Cardiac septum (tissue), 1 donor: ENCODE measurements around the gene MRTFA. TPM values are rescaled to one million over a fixed set of nuclear protein-coding genes. Genes with fewer than 3 reads are reported as not detected.
"Not testable (repeated sequence)": the region's sequence is repeated elsewhere in the genome, so short reads cannot be mapped to it uniquely, and the experiment has no call there.

Source experiments
- DNase-seq: peaks from one replicate; pipeline ENCODE4 v3.0.0-alpha.2; 2020; ENCODE audit warnings: low spot score
- intact Hi-C: fragments of 100-400 bp; cut with DNase I; formaldehyde crosslinking; loops from one replicate; pipeline ENCODE4 v1.14.0; 2022
- total RNA-seq: library from RNA; stranded (reverse); fragmentation: NEBNext Ultra II Directional; extraction: Animal tissue kit (Norgen Biotek cat#: 25700); gene quantifications from one replicate; pipeline ENCODE4 v1.2.1, GENCODE V29; 2021
- donor health status: DM: no; HTN: no; CAD: no.

MRTFA gene
- total RNA-seq, 1 donor from 2014 or later: 24.3 TPM

GRCh38 chr22:40665312-40665711, 28.8 kb upstream of the MRTFA start:
- intact Hi-C loops: loop anchor here (5.0 kb wide), 1 partner anchor 47 kb away; no protein-coding TSS in a partner anchor
- DNase-seq: peak; percentile 90

DNA sequence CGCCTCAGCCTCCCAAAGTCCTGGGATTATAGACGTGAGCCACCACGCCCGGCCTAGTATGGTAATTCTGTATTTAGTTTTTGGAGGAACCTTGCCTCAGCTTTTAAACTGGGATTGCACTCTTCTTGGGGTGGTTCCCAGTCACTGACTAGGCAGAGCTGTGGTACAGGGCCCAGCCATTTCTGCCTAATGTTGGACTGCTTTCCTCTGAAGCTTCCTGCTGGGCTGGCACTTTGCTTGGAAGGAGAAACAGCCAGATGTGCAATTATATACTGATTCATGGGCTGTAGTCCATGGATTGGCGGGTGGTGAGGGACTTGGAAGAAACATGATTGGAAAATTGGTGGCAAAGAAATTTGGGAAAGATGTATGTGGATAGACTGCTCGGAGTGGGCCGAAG, 25.2 kb upstream of the MRTFA start:
- DNase-seq: no peak
- intact Hi-C loops: no loop called here

DNA sequence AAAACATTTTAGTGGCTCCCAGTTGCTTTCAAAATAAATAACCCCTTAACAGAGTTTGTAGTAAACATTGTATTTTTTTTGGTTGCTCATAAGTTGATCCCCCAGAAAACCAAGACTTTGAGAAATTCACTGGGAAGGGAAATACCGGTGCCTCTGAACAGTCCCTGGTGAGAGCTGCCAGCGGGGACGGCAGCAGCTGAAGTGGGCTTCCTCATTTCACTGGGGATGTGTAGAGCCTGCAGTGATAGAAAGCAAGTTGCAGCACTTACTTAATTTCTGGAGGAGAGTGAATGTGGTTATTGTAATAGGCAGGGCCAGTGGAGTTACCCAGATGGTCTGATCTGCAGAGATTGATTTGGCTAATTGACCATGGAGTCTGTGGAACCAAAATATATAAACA, 24.2 kb upstream of the MRTFA start:
- no peak for DNase-seq

DNA sequence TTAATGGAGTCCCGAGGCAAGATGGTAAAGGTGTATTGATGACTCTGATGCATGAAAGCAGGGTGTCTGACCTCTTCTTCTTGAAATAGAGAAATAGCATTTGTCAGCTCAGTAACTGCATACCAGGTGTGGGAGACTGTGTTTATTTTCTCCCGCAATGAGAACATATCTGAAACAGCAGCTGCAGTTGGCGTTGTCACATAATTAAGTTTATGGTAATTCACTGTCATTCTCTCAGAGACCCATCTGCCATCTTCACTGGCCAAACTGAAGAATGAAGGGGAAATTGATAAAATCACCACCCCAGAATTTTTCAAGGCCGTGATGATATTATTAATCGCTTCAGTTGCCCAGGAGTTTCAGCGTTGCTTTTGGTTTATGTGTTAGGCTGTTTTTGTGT, 22.6 kb upstream of the MRTFA start:
- intact Hi-C loops: no loop called here
- no peak for DNase-seq

More for the DNA sequence above, 24.2 kb upstream of the MRTFA start:
- intact Hi-C loops: no loop called here

GRCh38 chr22:40656651-40657050, 20.1 kb upstream of the MRTFA start:
- DNase-seq, intact Hi-C loops: not testable (repeated sequence)

GRCh38 chr22:40655941-40656340, 19.4 kb upstream of the MRTFA start:
- DNase-seq, intact Hi-C loops: not testable (repeated sequence)

DNA sequence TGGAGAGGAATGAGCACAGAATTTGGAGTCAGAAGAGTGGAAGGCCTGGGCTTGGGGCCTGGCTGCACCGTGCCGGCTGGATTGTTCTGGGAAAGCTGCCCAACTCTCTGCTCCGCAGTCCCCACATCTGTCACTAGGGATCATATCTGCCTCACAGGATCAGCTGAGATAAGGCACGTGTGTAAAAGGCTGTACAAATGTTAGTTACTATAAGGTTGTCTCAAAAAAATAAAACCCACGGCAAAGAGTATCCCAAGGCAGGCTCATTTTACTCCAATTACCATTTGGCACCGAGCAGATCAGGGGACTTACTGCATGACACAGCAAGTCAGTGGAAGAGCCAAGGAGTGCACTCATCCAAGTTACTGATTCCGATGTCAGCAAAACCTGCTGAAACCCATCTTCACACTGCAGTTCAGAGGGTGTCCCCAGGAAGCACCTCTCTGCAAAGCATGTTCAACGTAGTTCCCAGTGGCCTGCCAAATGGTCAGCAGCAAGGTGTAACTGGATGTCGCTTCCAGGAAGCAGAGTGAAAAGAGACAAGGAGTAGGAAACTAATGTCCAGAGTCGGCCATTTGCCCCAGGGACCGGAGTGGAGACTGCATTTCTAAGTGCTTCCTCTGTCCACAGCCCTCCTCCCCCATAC, 18.1 kb upstream of the MRTFA start:
- DNase-seq: no peak
- intact Hi-C loops: no loop called here

DNA sequence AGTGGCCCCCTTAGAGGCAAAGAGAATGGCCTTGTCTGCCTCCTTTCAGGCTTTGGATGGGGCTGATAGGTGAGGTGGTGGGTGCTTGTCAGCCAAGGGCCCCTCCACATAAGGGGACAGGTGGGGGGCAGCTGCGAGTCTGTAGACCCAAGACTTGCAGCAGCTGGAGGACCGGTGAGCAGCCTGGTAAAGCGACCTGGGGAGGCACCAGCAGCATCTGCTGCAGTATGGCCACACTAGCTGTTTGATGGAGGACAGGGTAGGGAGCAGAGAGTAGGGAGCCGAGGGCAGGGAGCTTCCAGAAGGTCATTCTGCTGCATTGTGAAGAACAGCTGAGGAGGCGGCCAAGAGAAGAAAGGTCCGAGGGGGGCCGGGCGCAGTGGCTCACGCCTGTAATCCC, 16.8 kb upstream of the MRTFA start:
- no peak for DNase-seq
- intact Hi-C loops: no loop called here

- DNase-seq: peak; percentile 96
- intact Hi-C loops: no loop called here
Observed at GRCh38 chr22:40651563-40652501, 15.3 kb upstream of the MRTFA start.

DNA sequence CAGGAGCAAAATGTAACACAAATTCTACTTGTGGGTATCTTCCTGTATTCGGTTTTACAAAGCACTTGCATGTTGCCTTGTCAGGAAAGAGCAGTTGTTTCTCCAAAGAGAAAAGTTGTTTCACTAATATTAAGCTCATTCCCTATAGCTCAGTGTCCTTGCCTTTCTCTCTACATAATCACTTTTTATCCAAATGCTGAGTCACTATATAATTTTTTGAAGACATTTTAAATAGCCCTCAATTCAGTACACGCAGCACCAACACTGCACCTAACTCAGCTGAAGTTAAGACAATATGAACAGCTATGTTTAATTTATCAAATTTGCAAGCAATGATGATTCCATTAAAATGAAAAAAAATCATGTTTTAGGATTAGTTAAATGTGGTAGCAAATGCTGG, 14.5 kb upstream of the MRTFA start:
- intact Hi-C loops: no loop called here
- DNase-seq: no peak

GRCh38 chr22:40648386-40648785, 11.9 kb upstream of the MRTFA start:
- intact Hi-C loops: loop anchor here (5.0 to 10.0 kb wide), 2 partner anchors 96 to 604 kb away; no protein-coding TSS in a partner anchor
- DNase-seq: no peak

- intact Hi-C loops: loop anchor here (1.0 to 10.0 kb wide), 3 partner anchors 93 to 601 kb away; no protein-coding TSS in a partner anchor
- DNase-seq: no peak
Observed at GRCh38 chr22:40645579-40646197, 9.2 kb upstream of the MRTFA start.

GRCh38 chr22:40642316-40642715, 5.8 kb upstream of the MRTFA start:
- intact Hi-C loops: loop anchor here (10.0 kb wide), 1 partner anchor 598 kb away; no protein-coding TSS in a partner anchor
- DNase-seq: no peak

- intact Hi-C loops: loop anchor here (10.0 kb wide), 1 partner anchor 596 kb away; no protein-coding TSS in a partner anchor
- DNase-seq: no peak
Observed at GRCh38 chr22:40641269-40641668, 4.8 kb upstream of the MRTFA start.

- DNase-seq: no peak
- intact Hi-C loops: loop anchor here (5.0 to 10.0 kb wide), 3 partner anchors 111 to 263 kb away; partner anchors contain the start of gene SGSM3
Observed at GRCh38 chr22:40638261-40638660, 1.7 kb upstream of the MRTFA start.

- intact Hi-C loops: loop anchor here (5.0 to 10.0 kb wide), 3 partner anchors 110 to 263 kb away; partner anchors contain the start of gene SGSM3
- peak; percentile 84 for DNase-seq
Observed at GRCh38 chr22:40637183-40638150, 948 bp upstream of the MRTFA start.

- no peak for DNase-seq
- intact Hi-C loops: loop anchor here (5.0 to 10.0 kb wide), 3 partner anchors 109 to 261 kb away; partner anchors contain the start of gene SGSM3
Observed at GRCh38 chr22:40635940-40636379, 559 bp downstream of the MRTFA start.
